ENCODE results near the gene OAS2.
"Not testable (repeated sequence)": the region's sequence is repeated elsewhere in the genome, so short reads cannot be mapped to it uniquely, and the experiment has no call there.

The OAS2 gene

DNA sequence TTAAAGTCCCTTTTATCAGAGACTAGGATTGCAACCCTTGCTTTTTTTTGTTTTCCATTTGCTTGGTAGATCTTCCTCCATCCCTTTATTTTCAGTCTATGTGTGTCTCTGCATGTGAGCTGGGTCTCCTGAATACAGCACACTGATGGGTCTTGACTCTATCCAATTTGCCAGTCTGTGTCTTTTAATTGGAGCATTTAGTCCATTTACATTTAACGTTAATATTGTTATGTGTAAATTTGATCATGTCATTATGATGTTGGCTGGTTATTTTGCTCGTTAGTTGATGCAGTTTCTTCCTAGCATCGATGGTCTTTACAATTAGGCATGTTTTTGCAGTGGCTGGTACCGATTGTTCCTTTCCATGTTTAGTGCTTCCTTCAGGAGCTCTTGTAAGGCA, 21.2 kb upstream of the OAS2 start:
- not testable (repeated sequence) for DNase-seq

DNA sequence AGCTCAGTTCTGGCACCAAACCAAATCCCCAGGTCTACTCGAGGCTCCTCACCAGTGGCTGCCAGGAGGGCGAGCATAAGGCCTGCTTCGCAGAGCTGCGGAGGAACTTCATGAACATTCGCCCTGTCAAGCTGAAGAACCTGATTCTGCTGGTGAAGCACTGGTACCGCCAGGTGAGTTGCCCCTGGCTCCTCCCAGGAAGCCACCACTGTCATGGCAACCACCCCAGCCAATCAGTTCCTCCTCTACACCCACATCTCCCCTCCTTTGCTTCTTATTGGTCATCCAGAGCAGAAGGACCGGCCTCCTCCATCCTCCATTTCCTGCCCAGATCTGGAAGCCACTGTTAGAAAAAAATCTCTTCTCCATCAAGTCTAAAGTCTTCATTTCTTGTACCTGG, 17.2 kb upstream of the OAS2 start:
- DNase-seq: no peak

DNA sequence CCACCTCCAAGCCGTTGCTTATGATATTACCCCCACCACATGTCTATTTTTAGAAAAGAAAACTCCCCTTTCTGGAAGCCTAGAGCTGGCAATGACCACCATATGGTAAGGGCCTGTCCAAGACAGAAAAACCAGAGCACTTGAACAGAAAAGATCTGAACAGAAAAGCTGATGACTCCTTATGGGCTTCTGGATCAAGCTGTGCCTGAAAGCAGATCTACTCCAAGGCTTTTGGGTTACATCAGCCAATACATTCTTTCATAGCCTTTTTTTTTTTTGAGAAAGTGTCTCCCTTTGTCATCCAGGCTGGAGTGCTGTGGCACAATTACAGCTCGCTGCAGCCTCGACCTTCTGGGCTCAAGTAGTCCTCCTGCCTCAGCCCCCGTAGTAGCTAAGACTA, 16.8 kb upstream of the OAS2 start:
- no peak for DNase-seq

DNA sequence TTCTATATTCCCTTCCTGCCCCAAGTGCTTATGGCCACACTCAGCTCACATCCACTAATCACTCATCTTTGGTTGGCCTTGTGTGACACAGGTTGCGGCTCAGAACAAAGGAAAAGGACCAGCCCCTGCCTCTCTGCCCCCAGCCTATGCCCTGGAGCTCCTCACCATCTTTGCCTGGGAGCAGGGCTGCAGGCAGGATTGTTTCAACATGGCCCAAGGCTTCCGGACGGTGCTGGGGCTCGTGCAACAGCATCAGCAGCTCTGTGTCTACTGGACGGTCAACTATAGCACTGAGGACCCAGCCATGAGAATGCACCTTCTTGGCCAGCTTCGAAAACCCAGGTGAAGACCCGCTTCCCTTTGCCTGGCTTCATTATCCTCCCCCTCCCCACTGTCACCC, 15.8 kb upstream of the OAS2 start:
- DNase-seq: no peak

DNA sequence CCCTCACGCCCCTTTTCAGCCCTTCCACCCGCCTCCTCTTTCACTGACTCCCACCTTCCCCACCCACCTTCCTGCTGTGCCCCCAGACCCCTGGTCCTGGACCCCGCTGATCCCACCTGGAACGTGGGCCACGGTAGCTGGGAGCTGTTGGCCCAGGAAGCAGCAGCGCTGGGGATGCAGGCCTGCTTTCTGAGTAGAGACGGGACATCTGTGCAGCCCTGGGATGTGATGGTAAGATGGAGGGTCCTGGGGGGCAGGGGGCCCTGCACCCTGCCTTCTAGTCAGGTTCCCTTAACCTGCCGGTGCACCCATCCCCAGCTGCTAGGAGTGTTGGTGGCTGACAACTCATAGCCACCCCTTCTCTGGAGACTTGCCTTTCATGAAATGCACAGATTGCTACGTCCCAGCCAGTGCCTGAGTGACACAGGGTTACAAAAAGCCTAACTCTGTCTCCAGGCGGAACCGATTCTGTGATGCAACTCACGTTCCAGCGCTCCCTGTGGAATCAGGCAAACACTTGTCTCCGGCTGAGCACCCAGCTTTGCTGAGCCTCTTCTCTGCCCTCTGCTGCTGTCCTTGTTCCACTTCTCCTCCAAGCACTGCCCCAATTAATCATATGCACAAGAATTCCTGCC, 15.0 kb upstream of the OAS2 start:
- DNase-seq: no peak

DNA sequence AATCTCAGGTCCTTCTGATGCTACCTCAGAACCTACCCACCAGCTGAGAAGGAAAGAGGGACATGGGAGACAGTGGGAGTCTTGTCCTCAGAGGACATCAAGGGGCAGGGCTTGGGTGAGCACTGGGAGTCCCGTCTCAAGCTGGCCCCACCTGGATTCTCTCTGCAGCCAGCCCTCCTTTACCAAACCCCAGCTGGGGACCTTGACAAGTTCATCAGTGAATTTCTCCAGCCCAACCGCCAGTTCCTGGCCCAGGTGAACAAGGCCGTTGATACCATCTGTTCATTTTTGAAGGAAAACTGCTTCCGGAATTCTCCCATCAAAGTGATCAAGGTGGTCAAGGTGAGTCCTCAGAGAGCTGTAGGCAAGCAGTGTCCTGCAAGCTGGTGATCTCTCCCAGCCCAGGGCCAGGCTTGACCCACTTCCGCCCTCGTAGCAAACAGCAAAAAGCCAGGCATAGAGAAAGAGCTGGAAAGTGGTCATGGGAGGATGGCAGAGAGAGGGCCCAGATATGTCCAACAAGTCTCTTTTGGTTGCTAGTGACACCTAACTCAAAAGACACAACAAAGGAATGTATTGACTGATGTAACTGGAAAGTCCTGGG, 14.2 kb upstream of the OAS2 start:
- DNase-seq: no peak

DNA sequence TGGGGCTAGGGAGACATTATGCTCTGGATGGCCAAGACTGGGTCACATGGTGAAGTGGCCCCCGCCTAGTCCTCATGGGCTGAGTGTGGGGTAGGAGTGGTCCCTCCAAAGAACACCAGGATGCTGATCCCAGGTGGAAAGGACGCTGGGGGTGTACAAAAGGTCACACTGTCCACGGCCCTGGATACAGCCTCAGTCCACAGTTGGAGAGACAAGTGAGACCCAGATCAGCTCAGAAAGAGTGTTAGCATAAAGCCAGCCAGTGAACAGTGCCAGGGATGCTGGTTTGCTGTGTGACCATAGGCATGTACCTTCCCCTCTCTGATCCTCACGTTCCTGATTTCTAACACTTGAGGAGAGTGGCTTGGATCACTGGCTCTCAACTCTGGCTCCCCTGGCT, 13.4 kb upstream of the OAS2 start:
- no peak for DNase-seq

DNA sequence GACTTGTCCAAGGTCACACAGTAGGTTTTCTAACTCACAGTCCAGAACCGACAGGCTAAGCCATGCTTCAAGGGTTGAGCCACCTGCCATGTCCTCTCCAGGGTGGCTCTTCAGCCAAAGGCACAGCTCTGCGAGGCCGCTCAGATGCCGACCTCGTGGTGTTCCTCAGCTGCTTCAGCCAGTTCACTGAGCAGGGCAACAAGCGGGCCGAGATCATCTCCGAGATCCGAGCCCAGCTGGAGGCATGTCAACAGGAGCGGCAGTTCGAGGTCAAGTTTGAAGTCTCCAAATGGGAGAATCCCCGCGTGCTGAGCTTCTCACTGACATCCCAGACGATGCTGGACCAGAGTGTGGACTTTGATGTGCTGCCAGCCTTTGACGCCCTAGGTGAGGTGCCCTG, 12.7 kb upstream of the OAS2 start:
- no peak for DNase-seq

DNA sequence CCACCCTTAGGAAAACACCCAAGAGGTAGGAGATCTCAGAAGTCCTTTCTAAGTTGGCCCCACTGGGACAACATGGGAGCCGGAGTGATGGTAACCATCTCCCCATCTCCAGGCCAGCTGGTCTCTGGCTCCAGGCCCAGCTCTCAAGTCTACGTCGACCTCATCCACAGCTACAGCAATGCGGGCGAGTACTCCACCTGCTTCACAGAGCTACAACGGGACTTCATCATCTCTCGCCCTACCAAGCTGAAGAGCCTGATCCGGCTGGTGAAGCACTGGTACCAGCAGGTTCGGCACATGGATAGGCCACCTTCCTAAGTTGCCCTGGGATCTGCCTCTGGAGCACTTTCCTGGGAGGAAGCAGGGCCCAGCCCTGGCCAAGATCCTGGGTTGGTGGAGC, 11.0 kb upstream of the OAS2 start:
- no peak for DNase-seq

DNA sequence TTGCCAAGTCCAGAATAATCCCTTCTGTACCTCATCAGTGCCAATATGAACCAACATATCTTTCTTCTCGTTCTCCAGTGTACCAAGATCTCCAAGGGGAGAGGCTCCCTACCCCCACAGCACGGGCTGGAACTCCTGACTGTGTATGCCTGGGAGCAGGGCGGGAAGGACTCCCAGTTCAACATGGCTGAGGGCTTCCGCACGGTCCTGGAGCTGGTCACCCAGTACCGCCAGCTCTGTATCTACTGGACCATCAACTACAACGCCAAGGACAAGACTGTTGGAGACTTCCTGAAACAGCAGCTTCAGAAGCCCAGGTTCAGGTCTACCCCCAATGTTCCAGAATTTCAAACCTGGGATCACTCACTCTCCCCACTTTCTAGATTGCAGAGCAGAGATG, 10.5 kb upstream of the OAS2 start:
- no peak for DNase-seq

DNA sequence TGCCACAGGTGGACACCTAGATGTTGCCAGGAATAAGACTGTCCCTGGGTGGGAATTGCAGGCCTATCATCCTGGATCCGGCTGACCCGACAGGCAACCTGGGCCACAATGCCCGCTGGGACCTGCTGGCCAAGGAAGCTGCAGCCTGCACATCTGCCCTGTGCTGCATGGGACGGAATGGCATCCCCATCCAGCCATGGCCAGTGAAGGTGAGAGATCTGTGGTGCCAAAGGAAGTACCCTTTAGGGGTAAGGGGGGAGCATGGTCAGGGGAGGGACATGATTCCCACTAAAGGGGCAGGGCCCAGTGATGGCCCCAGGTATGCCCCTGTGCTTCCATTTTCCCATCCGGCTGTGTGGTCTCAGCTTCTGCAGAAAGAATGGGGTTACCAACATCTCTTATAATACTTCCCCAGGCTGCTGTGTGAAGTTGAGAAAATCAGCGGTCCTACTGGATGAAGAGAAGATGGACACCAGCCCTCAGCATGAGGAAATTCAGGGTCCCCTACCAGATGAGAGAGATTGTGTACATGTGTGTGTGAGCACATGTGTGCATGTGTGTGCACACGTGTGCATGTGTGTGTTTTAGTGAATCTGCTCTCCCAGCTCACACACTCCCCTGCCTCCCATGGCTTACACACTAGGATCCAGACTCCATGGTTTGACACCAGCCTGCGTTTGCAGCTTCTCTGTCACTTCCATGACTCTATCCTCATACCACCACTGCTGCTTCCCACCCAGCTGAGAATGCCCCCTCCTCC, 8.6 kb upstream of the OAS2 start:
- no peak for DNase-seq

DNA sequence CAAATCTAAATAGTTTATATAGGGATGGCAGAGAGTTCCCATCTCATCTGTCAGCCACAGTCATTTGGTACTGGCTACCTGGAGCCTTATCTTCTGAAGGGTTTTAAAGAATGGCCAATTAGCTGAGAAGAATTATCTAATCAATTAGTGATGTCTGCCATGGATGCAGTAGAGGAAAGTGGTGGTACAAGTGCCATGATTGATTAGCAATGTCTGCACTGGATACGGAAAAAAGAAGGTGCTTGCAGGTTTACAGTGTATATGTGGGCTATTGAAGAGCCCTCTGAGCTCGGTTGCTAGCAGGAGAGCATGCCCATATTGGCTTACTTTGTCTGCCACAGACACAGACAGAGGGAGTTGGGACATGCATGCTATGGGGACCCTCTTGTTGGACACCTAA, 7.9 kb upstream of the OAS2 start:
- DNase-seq: no peak

DNA sequence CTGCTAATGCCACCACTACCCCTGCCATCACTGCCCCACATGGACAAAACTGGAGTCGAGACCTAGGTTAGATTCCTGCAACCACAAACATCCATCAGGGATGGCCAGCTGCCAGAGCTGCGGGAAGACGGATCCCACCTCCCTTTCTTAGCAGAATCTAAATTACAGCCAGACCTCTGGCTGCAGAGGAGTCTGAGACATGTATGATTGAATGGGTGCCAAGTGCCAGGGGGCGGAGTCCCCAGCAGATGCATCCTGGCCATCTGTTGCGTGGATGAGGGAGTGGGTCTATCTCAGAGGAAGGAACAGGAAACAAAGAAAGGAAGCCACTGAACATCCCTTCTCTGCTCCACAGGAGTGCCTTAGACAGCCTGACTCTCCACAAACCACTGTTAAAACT, 7.1 kb upstream of the OAS2 start:
- no peak for DNase-seq

DNA sequence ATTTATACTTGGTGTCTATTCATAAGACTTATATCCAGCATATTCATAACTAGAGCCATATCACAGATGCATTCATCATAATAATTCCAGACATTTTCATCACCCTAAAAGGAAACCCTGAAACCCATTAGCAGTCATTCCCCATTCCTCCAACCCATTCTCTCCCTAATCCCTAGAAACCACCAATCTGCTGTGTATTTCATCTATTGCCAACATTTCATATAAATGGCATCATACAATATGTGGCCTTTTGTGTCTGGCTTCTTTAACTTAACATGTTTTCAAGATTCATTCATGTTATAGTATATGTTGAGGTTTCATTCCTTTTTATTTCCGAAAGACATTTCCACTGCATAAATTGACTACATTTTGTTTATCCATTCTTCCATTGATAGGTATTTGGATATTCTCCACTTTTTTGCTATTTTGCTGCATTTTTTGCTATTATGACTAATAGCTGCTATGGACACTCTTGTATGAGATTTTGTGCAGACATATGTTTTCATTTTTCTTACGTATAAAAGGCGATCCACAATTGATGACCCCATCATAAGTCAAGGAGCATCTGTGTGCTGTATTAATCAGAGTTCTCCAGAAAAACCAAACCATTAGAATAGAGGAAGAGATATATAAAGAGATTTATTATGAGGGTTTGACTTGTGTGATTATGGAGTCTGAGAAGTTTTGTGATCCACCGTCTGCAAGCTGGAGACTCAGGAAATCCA, 5.1 kb upstream of the OAS2 start:
- DNase-seq: no peak

DNA sequence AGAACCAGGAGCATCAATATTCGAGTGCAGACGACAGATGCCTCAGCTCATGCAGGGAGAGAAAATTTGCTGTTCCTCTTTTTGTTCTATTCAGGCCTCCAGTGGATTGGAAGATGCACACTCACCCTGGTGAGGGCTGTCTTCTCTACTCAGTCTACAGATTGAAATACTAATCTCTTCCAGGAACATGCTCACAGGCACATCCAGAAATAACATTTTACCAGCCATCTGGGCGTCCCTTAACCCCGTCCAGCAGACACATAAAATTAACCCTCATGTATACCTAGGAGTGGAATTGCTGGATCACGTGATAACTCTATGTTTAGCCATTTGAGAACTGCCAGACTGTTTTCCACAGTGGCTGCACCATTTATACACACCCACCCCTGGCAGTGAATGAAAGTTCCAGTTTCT, 4.5 kb upstream of the OAS2 start:
- DNase-seq: no peak

DNA sequence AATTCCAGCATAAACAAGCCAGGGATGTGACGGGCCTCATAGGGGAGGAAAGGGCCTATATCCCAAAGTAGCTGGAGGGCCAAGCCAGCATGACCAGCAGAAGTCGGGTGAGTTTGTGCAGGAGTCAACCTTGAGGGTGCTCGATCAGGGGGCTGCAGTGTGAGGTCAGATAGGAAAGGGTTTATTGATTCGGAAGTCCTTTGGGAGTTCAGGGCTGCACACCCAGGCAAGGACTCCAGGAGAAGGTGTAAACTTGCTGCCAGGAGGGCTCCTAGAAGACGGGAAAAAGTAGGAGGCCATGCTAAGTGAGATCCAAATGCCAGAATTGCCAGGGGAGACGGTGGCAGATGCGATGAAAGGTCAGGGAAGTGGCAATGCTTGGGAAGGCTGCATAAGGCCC, 3.4 kb upstream of the OAS2 start:
- DNase-seq: no peak

DNA sequence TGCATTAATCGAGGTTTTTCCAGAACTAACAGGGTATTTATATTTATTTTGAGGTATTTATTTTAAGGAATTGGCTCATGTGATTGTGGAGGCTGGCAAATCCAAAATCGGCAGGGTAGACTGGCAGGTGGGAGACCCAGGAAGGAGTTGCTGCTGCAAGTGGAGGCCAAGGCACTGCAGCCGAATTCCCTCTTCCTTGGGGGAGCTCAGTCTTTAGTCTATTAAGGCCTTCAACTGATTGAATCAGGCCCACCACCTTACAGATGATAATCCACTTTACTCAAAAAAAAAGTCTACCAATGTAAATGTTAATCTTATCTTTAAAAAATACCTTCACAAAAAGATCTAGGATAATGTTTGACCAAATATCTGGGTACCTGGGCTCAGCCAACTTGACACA, 1.2 kb upstream of the OAS2 start:
- DNase-seq: no peak

DNA sequence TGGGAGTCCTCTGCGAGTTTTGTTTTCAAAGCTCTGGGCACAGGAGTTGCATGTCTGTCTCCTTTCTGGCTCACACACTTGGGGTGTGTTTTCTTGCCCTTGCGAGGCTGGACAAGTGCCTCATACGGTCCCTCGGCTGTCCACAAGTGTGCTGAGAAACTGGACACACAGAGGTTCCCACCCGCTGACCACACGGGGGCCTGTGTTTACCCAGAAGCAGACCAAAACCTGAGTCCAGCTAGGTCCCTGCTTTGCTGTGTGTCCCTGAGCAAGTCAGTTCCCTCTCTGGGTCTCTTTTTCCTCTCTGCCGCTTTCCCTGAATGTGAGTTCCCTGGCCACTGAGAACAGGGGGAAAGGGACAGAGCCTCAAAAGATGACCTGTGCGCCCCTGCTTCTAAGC, 678 bp upstream of the OAS2 start:
- DNase-seq: no peak

DNA sequence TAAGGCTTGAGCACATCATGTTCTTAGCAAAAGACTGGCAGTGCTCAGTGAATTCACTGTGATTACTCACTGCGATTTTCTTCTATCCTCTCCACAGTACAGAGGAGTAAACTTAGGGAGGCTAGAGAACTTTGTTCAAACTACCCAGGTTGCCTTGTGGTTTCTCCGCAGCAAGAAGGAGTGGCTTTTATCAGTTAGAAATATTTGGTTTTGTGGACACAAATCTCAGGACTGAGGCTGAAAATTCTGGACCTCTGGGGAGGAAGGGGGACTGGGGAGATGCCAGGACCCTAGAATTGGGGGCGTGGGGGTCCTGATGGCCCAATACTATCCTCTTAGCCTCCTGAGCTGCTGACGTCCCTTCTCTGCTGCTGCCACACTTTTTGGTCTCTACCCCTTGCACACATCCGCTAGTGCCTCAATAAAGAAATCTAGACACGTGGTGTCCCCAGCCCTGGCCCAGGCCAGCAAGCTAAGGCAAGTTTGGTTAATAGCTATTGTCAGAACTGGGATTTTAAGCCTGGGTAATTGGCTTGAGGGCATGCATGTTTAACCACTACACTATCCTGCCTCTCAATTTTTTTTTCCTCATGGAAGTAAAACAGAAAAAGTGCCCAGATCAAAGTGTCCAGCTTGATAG, 842 bp downstream of the OAS2 start:
- DNase-seq: no peak

DNA sequence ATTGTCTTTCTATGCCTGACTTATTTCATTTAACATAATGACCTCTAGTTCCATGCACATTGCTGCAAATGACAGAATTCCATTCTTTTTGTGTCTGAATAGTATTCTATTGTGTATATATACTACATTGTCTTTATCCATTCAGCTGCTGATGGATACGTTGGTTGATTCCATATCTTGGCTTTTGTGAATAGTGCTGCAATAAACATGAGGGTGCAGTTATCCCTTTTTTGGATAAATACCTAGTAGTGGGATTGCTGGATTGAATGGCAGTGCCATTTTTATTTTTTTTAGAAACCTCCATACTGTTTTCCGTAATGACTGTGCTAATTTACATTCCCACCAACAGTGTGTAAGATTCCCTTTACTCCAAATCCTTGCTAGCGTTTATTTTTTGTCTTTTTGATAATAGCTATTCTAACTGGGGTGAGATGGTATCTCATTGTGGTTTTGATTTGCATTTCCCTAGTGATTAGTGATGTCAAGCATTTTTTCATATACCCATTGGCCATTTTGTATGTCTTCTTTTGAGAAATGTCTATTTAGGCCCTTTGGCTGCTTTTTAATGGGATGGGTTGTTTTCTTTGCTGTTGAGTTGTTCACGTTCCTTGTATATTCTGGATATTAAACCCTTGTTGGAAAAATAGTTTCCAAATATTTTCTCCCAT, 2.3 kb downstream of the OAS2 start:
- no peak for DNase-seq

DNA sequence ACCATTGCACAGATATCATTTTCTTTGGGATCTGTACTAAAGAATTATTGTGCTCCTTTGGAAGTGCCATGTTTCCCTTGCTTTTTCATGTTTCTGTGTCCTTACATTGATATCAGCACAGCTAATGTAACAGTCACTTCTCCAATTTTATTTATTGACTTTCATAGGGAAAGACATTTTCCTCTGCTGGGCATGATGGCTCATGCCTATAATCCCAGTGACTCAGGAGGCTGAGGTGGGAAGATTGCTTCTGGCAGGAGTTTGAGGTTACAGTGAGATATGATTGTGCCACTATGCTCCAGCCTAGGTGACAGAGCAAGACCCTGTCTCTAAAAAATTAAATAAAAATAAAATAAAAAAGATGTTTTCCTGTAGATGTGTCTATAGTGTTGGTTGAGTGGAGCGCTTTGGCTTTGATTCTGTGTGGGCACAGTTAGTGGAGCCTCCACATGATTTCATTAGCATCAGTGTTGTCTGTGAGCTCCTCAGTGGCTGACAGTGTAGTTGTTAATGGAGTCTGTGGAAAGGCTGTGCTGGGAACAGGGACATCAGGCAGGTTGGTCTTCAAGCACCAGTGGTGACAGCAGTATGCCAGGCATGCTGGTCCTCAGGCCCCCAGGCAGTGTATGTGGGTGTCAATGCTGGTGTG, 7.4 kb downstream of the OAS2 start:
- no peak for DNase-seq

DNA sequence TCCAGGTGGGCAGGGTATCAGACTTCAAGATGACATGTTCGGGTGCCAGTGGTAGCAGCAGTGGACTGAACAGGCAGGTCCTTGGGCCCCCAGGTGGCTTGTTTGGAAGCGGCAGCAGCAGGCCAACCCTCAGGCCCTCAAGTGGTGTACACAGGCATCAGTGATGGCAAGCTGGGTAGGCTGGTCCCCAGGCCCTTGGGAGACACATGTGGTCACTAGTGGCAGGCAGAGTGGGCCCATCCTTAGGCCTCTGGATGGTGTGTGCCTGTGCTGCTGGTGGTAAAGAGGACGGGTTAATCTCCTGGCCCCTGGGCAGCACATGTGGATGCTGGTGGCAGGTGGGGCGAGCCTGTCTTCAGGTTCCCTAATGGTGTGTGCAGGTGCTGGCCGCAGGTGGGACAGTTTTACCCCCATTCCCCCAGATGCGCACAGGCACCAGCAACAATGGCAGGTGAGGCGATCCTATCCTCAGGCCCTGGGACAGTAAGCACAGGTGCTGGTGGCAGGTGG, 8.0 kb downstream of the OAS2 start:
- DNase-seq: no peak
